Measurements from ENCODE around the gene NPIPB8.
"Not testable (repeated sequence)": the region's sequence is repeated elsewhere in the genome, so short reads cannot be mapped to it uniquely, and the experiment has no call there.

The NPIPB8 gene

DNA sequence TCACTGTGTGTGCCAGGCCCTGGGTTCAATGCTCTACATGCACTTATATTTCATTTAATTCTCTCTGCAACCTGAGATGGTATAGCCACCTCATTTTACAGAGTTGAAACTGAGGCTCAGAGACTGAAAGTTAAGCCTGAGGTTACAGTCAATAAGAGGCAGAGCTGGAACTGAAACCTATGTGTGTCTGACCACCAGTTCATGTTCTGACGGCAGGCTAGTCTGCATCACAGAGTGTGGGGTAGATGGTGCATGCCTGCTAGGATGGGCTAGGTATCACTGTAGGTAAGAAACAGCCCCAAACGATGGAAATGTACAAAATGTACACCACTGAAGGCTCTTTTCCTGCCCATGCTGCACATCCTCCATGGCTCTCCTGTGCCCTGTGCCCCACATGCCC is 2.1 kb downstream of the NPIPB8 start:
- DNase-seq = not testable (repeated sequence)

DNA sequence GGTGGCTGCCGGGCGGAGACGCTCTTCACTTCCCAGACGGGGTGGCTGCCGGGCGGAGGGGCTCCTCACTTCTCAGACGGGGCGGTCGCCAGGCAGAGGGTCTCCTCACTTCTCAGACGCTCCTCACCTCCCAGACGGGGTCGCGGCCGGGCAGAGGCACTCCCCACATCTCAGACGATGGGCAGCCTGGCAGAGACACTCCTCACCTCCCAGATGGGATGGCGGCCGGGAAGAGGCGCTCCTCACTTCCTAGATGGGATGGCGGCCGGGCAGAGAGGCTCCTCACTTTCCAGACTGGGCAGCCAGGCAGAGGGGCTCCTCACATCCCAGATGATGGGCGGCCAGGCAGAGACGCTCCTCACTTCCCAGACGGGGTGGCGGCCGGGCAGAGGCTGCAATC is 28.4 kb downstream of the NPIPB8 start:
- DNase-seq = not testable (repeated sequence)

DNA sequence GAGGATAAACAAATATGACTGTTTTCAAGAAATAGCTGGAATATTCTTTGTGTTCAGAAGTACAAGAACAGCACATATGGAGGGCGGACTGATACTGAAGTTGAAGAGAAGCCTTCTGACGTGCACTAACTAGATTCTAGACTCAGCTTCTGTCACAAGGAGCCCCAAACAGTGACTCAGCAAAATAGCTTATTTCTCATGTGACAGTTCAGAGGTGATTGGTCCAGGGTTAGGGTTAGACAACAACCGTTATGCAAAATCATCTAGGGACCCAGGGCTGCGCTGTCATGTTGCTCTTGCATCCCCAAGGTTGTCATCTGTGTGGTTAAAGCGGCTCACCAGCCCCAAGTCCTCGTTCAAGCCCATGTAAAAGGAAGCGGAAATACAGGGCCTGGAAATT is 29.6 kb downstream of the NPIPB8 start:
- DNase-seq = not testable (repeated sequence)

DNA sequence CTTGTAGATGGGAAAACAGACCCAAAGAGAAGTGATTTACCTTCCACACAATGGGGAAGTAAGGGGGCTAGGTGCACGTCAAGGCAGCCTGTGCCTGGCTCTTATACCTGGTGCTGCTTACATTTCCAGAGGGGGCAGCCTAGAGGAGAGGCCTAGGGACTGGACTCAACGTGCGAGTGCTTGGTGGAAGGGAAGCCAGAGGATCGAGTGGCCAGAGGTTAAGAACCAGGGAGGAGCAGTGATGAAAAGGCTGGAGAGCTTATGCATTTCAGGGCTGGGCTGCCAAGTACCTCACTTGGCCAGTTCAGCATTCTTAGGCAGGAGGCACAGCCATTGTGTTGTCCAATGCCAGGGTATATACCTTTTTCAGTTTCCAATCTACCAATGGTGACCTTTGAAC is 30.3 kb downstream of the NPIPB8 start:
- not testable (repeated sequence) for DNase-seq

DNA sequence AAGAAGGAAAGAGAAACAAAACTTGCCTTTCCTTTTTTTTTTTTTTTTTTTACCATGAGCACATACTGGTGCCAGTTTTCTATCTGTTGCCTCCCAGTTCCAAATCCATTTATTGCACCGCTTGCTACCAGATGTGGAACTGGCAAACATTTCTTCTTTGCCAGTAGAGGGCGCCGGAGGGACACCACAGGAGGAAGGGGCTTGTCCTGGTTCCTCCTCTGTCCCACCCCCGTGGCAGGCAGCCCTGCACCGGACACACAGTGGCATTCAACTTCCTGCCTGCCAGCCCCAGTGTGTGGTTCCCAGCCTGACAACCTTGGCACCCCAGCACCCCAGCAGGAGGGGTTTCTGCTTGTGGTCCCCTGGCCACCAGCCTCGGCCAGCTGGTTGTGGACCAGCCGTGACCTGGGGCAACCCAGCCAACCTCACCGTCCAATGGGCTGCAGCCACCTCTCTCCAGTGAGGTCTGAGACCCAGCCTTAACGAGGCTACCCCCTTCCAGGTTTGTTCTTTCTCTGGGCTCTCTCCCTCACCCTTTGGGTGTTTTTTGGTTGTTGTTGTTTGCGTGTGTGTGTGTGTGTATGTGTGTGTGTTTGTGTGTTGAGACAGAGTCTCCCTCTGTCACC is 50.6 kb downstream of the NPIPB8 start:
- not testable (repeated sequence) for DNase-seq

DNA sequence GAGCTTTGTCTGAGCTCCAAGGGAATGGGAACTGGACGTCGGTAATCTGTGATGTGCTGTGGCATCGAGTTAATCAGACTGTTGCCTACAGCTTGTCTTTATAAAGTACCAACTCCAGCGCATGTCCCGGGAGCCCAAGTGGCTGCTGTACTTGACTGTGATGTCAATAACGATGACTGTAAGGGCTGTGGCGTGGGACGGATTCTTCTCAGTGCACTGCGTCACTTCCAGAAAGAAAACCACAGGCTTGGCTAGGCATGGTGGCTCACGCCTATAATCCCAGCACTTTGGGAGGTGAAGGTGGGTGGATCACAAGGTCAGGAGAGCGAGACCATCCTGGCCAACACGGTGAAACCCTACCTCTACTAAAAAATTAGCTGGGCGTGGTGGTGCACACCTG is 51.6 kb downstream of the NPIPB8 start:
- not testable (repeated sequence) for DNase-seq

DNA sequence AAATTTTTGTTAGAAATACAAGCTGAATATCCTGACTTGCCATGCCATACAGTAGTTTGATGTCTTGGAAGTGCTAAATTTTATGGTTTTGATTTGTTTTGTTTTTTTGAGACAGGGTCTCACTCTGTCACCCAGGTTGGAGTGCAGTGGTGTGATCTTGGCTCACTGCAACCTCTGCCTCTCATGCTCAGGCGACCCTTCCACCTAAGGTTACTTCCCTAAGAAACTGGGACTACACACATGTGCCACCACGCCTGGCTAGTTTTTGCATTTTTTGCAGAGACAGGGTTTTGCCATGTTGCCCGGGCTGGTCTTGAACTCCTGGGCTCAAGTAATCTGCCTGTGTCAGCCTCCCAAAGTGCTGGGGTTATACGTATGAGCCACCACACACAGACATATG is 53.9 kb downstream of the NPIPB8 start:
- DNase-seq = not testable (repeated sequence)

DNA sequence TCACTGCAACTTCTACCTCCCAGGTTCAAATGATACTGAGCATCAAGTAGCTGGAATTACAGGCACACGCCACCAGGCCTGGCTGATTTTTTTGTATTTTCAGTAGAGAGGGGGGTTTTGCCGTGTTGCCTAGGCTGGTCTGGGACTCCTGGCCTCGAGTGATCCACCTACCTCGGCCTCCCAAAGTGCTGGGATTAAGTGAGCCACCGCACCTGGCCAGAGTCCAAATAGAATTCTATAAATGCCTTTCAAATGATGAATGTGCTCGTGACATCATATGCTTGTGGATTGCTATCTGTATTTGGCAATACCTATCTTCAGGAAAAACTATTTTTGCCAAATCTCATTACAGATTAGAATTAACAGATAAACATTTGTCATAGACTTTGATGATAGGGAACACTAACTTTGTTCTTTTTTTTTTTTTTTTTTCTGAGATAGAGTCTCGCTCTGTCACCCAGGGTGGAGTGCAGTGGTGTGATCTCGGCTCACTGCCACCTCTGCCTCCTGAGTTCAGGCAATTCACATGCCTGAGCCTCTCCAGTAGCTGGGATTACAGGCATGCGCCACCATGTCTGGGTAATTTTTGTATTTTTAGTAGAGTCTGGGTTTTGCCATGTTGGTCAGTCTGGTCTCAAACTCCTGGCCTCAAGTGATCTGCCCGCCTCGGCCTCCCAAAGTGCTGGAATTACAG is 55.5 kb downstream of the NPIPB8 start:
- DNase-seq = not testable (repeated sequence)

DNA sequence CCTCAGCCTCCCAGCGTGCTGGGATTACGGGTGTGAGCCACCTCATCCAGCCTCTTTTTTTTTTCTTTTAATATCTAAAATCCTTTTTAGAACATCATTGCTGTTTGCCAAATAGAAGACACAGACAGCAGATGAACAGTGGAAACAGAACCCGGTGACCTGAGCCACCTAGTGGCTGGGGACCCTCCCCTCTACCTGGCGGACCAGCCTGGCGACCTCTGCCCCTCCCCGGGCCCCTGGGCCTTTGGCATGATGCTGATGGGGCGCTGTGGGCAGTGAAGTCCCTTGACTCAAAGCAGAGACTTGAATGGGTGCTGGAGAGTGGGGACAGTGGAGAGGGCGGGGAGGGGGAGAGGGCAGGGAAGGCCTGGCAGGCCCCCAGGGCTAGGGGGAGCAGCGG is 61.9 kb downstream of the NPIPB8 start:
- not testable (repeated sequence) for DNase-seq

DNA sequence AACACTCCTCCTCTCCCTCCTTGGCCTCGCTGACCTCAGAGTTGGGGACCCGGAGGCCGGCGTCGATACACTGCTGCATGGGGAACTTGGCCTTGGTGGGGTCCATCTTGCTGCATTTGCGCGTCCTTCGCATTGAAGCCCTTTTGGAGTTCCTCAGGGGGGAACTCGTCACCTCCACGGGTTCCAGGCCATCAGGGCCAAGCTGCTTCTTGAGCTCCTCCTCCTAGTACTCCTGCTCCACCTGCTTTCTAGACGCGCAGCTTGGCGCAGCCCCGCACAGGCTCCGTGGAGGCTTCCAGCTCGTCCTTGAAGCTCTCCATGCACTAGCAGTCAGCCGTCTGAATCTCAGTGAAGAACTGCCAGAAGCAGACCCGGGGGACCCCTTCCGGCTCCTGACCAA is 62.5 kb downstream of the NPIPB8 start:
- DNase-seq = not testable (repeated sequence)

DNA sequence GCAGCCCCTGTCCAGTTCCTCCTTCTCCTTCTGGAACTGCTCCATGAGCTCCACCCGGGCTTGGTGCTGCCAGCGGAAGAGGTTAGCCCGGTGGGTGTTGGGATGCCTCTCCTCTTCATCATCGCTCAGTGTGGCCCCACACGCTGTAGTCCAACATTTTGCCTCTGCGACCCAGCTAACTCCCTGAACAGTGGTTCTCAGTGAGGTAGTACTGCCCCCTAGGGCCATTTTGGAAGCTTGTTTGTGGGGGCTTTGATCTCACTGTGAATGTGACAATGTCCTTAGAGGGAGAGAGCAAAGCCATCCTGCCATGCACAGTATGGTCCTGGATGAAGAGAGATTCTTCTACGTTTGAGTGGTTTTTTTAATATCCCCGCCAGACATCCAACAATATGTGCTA is 63.5 kb downstream of the NPIPB8 start:
- not testable (repeated sequence) for DNase-seq

DNA sequence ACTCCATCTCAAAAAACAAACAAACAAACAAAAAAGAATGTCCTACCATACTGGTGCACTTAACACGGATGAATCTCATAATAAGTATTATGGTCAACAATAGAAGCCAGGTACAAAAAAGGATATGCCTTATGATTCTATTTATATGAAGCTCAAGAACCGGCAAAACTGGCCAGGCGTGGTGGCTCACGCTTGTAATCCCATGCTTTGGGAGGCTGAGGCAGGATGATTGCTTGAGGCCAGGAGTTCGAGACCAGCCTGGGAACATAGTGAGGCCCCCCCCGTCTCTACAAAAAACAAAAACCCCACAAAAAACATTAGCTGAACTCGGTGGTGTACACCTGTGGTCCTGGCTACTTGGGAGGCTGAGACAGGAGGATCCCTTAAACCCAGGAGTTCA is 66.4 kb downstream of the NPIPB8 start:
- DNase-seq = not testable (repeated sequence)
